D721Med (cell line): ENCODE results near the gene PLG.
"Not testable (repeated sequence)": the region's sequence is repeated elsewhere in the genome, so short reads cannot be mapped to it uniquely, and the experiment has no call there.

Experiments
- DNase-seq: peaks from one replicate; pipeline ENCODE4 v3.0.0; 2011; ENCODE audit warnings: low spot score; ENCODE audit not compliant: insufficient read length
- FAIRE-seq: peaks from 2 replicates; lab custom pipeline; 2011; peaks lifted over from hg19 to GRCh38; lab: Jason Lieb, UNC
- CTCF ChIP-seq: IDR thresholded peaks from 2 replicates; pipeline ENCODE4 v1.5.1; 2012; ENCODE audit warnings: mild to moderate bottlenecking, control low read depth; ENCODE audit not compliant: insufficient read depth; ENCODE audit errors: missing control alignments

PLG gene

GRCh38 chr6:160767647-160768019 is 65.6 kb downstream of the PLG start:
- no peak for FAIRE-seq
- TF ChIP-seq CTCF, result no peak
- no peak for DNase-seq

GRCh38 chr6:160768101-160768500 is 66.1 kb downstream of the PLG start:
- TF ChIP-seq CTCF, result no peak
- DNase-seq, result no peak
- no peak for FAIRE-seq

- no peak for FAIRE-seq
- TF ChIP-seq CTCF, result no peak
Observed at GRCh38 chr6:160774399-160774798, 72.4 kb downstream of the PLG start.

GRCh38 chr6:160775792-160776580 is 73.9 kb downstream of the PLG start:
- TF ChIP-seq CTCF, result no peak
- FAIRE-seq, result no peak
- DNase-seq, result no peak

More at GRCh38 chr6:160774399-160774798, 72.4 kb downstream of the PLG start:
- DNase-seq, result no peak

- not testable (repeated sequence) for DNase-seq, FAIRE-seq
Observed at GRCh38 chr6:160779095-160779494, 77.1 kb downstream of the PLG start.

- not testable (repeated sequence) for DNase-seq, FAIRE-seq
Observed at GRCh38 chr6:160780656-160781055, 78.6 kb downstream of the PLG start.

- no peak for DNase-seq
- FAIRE-seq, result no peak
- TF ChIP-seq CTCF, result no peak
Observed at GRCh38 chr6:160781298-160781697, 79.3 kb downstream of the PLG start.

GRCh38 chr6:160782228-160782627 is 80.2 kb downstream of the PLG start:
- no peak for TF ChIP-seq CTCF
- no peak for DNase-seq
- no peak for FAIRE-seq
